ENCODE results near the gene CIB1. TPM values are rescaled to one million over a fixed set of nuclear protein-coding genes. Genes with fewer than 3 reads are reported as not detected.
A peak's percentile ranks its signal among the peaks of the same experiment; 100 is the strongest.

The CIB1 gene
- polyA plus RNA-seq, 4 donors, result 107 to 360 (median 288) TPM

- DNase-seq, result no peak
- no peak for FAIRE-seq
- H3K27ac ChIP-seq (ENCODE audit: low read depth in 1 of 3, low read length in 2 of 3), result peak overlapping the region; percentile 83 to 100 (median 96)
- no peaks in the 10 kb centered on the region for H3K9me3 ChIP-seq (ENCODE audit: control insufficient read depth in 2 of 2, insufficient read depth in 1 of 2, low read depth in 1 of 2, low read length in 1 of 2)
- H3K36me3 ChIP-seq (ENCODE audit: control insufficient read depth in 3 of 3, insufficient read depth in 2 of 3, low read depth in 1 of 3, low read length in 3 of 3), result peaks cover 0 to 69% (median 2%) of the 10 kb centered on the region in 3 donors
- no peak overlapping the region for H3K4me3 ChIP-seq (ENCODE audit: low read depth in 1 of 3, low read length in 3 of 3)
- no peaks in the 10 kb centered on the region for H3K27me3 ChIP-seq (ENCODE audit: control insufficient read depth in 3 of 3, insufficient read depth in 3 of 3, low read length in 3 of 3)
- 63 to 78% (median 70%) methylated on average over 8 to 9 of the region's 9 CpGs for whole genome bisulfite sequencing, 3 donors
- peaks cover 8 to 57% (median 9%) of the 10 kb centered on the region in 3 donors for H3K4me1 ChIP-seq (ENCODE audit: control insufficient read depth in 3 of 3, insufficient read depth in 2 of 3, low read depth in 1 of 3, low read length in 2 of 3)
Measured at GRCh38 chr15:90211009-90211408, 22.7 kb downstream of the CIB1 start.

- 50 to 76% (median 55%) methylated on average over 8 of the region's 8 CpGs for WGBS, 3 donors
- H3K36me3 ChIP-seq (ENCODE audit: control insufficient read depth in 3 of 3, insufficient read depth in 2 of 3, low read depth in 1 of 3, low read length in 3 of 3), result peaks cover 2 to 70% (median 2%) of the 10 kb centered on the region in 3 donors
- H3K9me3 ChIP-seq (ENCODE audit: control insufficient read depth in 2 of 2, insufficient read depth in 1 of 2, low read depth in 1 of 2, low read length in 1 of 2), result no peaks in the 10 kb centered on the region
- peaks cover 8 to 57% (median 9%) of the 10 kb centered on the region in 3 donors for H3K4me1 ChIP-seq (ENCODE audit: control insufficient read depth in 3 of 3, insufficient read depth in 2 of 3, low read depth in 1 of 3, low read length in 2 of 3)
- no peak for DNase-seq
- no peak overlapping the region for H3K4me3 ChIP-seq (ENCODE audit: low read depth in 1 of 3, low read length in 3 of 3)
- no peak for FAIRE-seq
- no peaks in the 10 kb centered on the region for H3K27me3 ChIP-seq (ENCODE audit: control insufficient read depth in 3 of 3, insufficient read depth in 3 of 3, low read length in 3 of 3)
- H3K27ac ChIP-seq (ENCODE audit: low read depth in 1 of 3, low read length in 2 of 3), result peak overlapping the region; percentile 83 to 100 (median 96)
Measured at GRCh38 chr15:90210593-90210992, 23.1 kb downstream of the CIB1 start.

- DNase-seq, result no peak
- Histone ChIP-seq H3K27ac (ENCODE audit: low read depth in 1 of 3, low read length in 2 of 3) (peak overlapping the region; percentile 1 to 100 (median 83)), H3K9me3 (ENCODE audit: control insufficient read depth in 2 of 2, insufficient read depth in 1 of 2, low read depth in 1 of 2, low read length in 1 of 2) (no peaks in the 10 kb centered on the region), H3K36me3 (ENCODE audit: control insufficient read depth in 3 of 3, insufficient read depth in 2 of 3, low read depth in 1 of 3, low read length in 3 of 3) (peaks cover 2 to 77% (median 2%) of the 10 kb centered on the region in 3 donors), H3K4me3 (ENCODE audit: low read depth in 1 of 3, low read length in 3 of 3) (no peak overlapping the region), H3K4me1 (ENCODE audit: control insufficient read depth in 3 of 3, insufficient read depth in 2 of 3, low read depth in 1 of 3, low read length in 2 of 3) (peaks cover 6 to 57% (median 8%) of the 10 kb centered on the region in 3 donors), H3K27me3 (ENCODE audit: control insufficient read depth in 3 of 3, insufficient read depth in 3 of 3, low read length in 3 of 3) (no peaks in the 10 kb centered on the region)
- FAIRE-seq, result no peak
- 61 to 70% (median 62%) methylated on average over 9 of the region's 9 CpGs for WGBS, 3 donors
Measured at GRCh38 chr15:90209591-90209990, 24.1 kb downstream of the CIB1 start.

GRCh38 chr15:90208356-90208755, 25.4 kb downstream of the CIB1 start:
- no peaks in the 10 kb centered on the region for H3K27me3 ChIP-seq (ENCODE audit: control insufficient read depth in 3 of 3, insufficient read depth in 3 of 3, low read length in 3 of 3)
- H3K9me3 ChIP-seq (ENCODE audit: control insufficient read depth in 2 of 2, insufficient read depth in 1 of 2, low read depth in 1 of 2, low read length in 1 of 2), result no peaks in the 10 kb centered on the region
- peaks cover 2 to 87% (median 2%) of the 10 kb centered on the region in 3 donors for H3K36me3 ChIP-seq (ENCODE audit: control insufficient read depth in 3 of 3, insufficient read depth in 2 of 3, low read depth in 1 of 3, low read length in 3 of 3)
- 82 to 84% (median 83%) methylated on average over 6 of the region's 6 CpGs for WGBS, 3 donors
- no peak for FAIRE-seq
- peak in 1 of 2 donors; percentile 50 for DNase-seq
- no peak overlapping the region for H3K4me3 ChIP-seq (ENCODE audit: low read depth in 1 of 3, low read length in 3 of 3)
- H3K27ac ChIP-seq (ENCODE audit: low read depth in 1 of 3, low read length in 2 of 3), result peak overlapping the region in 1 of 3 donors; percentile 57
- peaks cover 5 to 50% (median 8%) of the 10 kb centered on the region in 3 donors for H3K4me1 ChIP-seq (ENCODE audit: control insufficient read depth in 3 of 3, insufficient read depth in 2 of 3, low read depth in 1 of 3, low read length in 2 of 3)

- Histone ChIP-seq H3K4me1 (ENCODE audit: control insufficient read depth in 3 of 3, insufficient read depth in 2 of 3, low read depth in 1 of 3, low read length in 2 of 3) (peaks cover 5 to 49% (median 8%) of the 10 kb centered on the region in 3 donors), H3K27ac (ENCODE audit: low read depth in 1 of 3, low read length in 2 of 3) (peak overlapping the region in 1 of 3 donors; percentile 57), H3K9me3 (ENCODE audit: control insufficient read depth in 2 of 2, insufficient read depth in 1 of 2, low read depth in 1 of 2, low read length in 1 of 2) (no peaks in the 10 kb centered on the region), H3K27me3 (ENCODE audit: control insufficient read depth in 3 of 3, insufficient read depth in 3 of 3, low read length in 3 of 3) (no peaks in the 10 kb centered on the region), H3K4me3 (ENCODE audit: low read depth in 1 of 3, low read length in 3 of 3) (no peak overlapping the region), H3K36me3 (ENCODE audit: control insufficient read depth in 3 of 3, insufficient read depth in 2 of 3, low read depth in 1 of 3, low read length in 3 of 3) (peaks cover 2 to 81% (median 2%) of the 10 kb centered on the region in 3 donors)
- DNase-seq (no peak), FAIRE-seq (no peak)
- WGBS, 3 donors, result 92 to 95% (median 94%) methylated on average over 6 of the region's 6 CpGs
Measured at GRCh38 chr15:90207252-90207651, 26.5 kb downstream of the CIB1 start.

GRCh38 chr15:90205886-90206285, 27.9 kb downstream of the CIB1 start:
- H3K36me3 ChIP-seq (ENCODE audit: control insufficient read depth in 3 of 3, insufficient read depth in 2 of 3, low read depth in 1 of 3, low read length in 3 of 3), result peaks cover 2 to 74% (median 2%) of the 10 kb centered on the region in 3 donors
- DNase-seq, result no peak
- no peak overlapping the region for H3K27ac ChIP-seq (ENCODE audit: low read depth in 1 of 3, low read length in 2 of 3)
- FAIRE-seq, result no peak
- H3K4me1 ChIP-seq (ENCODE audit: control insufficient read depth in 3 of 3, insufficient read depth in 2 of 3, low read depth in 1 of 3, low read length in 2 of 3), result peaks cover 3 to 35% (median 4%) of the 10 kb centered on the region in 3 donors
- no peak overlapping the region for H3K4me3 ChIP-seq (ENCODE audit: low read depth in 1 of 3, low read length in 3 of 3)
- 81 to 84% (median 83%) methylated on average over 5 of the region's 5 CpGs for WGBS, 3 donors
- H3K27me3 ChIP-seq (ENCODE audit: control insufficient read depth in 3 of 3, insufficient read depth in 3 of 3, low read length in 3 of 3), result no peaks in the 10 kb centered on the region
- H3K9me3 ChIP-seq (ENCODE audit: control insufficient read depth in 2 of 2, insufficient read depth in 1 of 2, low read depth in 1 of 2, low read length in 1 of 2), result no peaks in the 10 kb centered on the region

GRCh38 chr15:90205050-90205848, 28.5 kb downstream of the CIB1 start:
- Histone ChIP-seq H3K27me3 (ENCODE audit: control insufficient read depth in 3 of 3, insufficient read depth in 3 of 3, low read length in 3 of 3) (no peaks in the 10 kb centered on the region), H3K27ac (ENCODE audit: low read depth in 1 of 3, low read length in 2 of 3) (no peak overlapping the region), H3K4me1 (ENCODE audit: control insufficient read depth in 3 of 3, insufficient read depth in 2 of 3, low read depth in 1 of 3, low read length in 2 of 3) (peaks cover under 1 to 34% (median 4%) of the 10 kb centered on the region in 3 donors), H3K9me3 (ENCODE audit: control insufficient read depth in 2 of 2, insufficient read depth in 1 of 2, low read depth in 1 of 2, low read length in 1 of 2) (no peaks in the 10 kb centered on the region), H3K4me3 (ENCODE audit: low read depth in 1 of 3, low read length in 3 of 3) (no peak overlapping the region), H3K36me3 (ENCODE audit: control insufficient read depth in 3 of 3, insufficient read depth in 2 of 3, low read depth in 1 of 3, low read length in 3 of 3) (peaks cover 2 to 68% (median 2%) of the 10 kb centered on the region in 3 donors)
- DNase-seq (no peak), FAIRE-seq (no peak)
- WGBS, 3 donors, result 85 to 87% (median 86%) methylated on average over 10 of the region's 10 CpGs

GRCh38 chr15:90203922-90204321, 29.8 kb downstream of the CIB1 start:
- no peak overlapping the region for H3K27ac ChIP-seq (ENCODE audit: low read depth in 1 of 3, low read length in 2 of 3)
- peaks cover 0 to 27% (median 4%) of the 10 kb centered on the region in 3 donors for H3K4me1 ChIP-seq (ENCODE audit: control insufficient read depth in 3 of 3, insufficient read depth in 2 of 3, low read depth in 1 of 3, low read length in 2 of 3)
- no peaks in the 10 kb centered on the region for H3K9me3 ChIP-seq (ENCODE audit: control insufficient read depth in 2 of 2, insufficient read depth in 1 of 2, low read depth in 1 of 2, low read length in 1 of 2)
- WGBS, 3 donors, result 69 to 84% (median 82%) methylated on average over 8 of the region's 8 CpGs
- DNase-seq (no peak), FAIRE-seq (no peak)
- peaks cover 2 to 56% (median 2%) of the 10 kb centered on the region in 3 donors for H3K36me3 ChIP-seq (ENCODE audit: control insufficient read depth in 3 of 3, insufficient read depth in 2 of 3, low read depth in 1 of 3, low read length in 3 of 3)
- H3K4me3 ChIP-seq (ENCODE audit: low read depth in 1 of 3, low read length in 3 of 3), result no peak overlapping the region
- no peaks in the 10 kb centered on the region for H3K27me3 ChIP-seq (ENCODE audit: control insufficient read depth in 3 of 3, insufficient read depth in 3 of 3, low read length in 3 of 3)
